ENCODE data around the gene TRPV3.
"Not testable (repeated sequence)": the region's sequence is repeated elsewhere in the genome, so short reads cannot be mapped to it uniquely, and the experiment has no call there.

TRPV3 gene

DNA sequence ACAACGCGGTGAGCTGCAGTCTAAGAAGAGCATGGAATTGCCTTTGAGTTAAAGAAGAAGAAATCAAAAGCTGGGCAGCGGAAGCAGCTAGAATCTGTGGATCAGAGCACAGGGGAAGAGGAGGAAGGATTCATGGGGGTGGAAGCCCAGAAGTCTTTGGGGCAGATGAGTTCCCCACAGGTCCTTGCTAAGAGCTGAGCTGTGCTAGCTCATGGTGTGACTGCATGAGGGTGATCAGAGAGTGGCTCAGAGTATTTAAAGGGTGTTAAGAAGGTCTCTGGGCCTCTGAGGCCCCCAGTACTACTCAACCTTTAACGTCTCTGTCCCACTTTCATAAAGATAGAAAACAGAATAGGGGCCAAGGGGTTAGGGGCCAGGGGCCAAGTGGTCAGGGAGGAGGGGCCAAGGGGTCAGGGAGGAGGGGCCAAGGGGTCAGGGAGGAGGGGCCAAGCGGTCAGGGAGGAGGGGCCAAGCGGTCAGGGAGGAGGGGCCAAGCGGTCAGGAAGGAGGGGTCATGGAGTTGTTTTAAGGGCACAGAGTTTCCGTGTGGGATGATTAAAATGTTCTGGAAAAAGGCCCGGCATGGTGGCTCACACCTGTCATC lies 12.0 kb upstream of the TRPV3 start:
- H2BK15ac ChIP-seq (ENCODE audit: low read length), result no peak overlapping the region
- no peak overlapping the region for H2AK5ac ChIP-seq (ENCODE audit: low read depth, low read length)
- H3K18ac ChIP-seq (ENCODE audit: low read length), result no peak overlapping the region
- H2BK12ac ChIP-seq (ENCODE audit: low read length), result no peak overlapping the region
- H3K79me1 ChIP-seq (ENCODE audit: low read depth, low read length), result peaks cover 4% of the 10 kb centered on the region
- H3K9ac ChIP-seq (ENCODE audit: low read depth, low read length, poor library complexity), result no peak overlapping the region
- H3K4me3 ChIP-seq (ENCODE audit: low read length in 2 of 2), result no peak overlapping the region
- H3K23ac ChIP-seq (ENCODE audit: low read depth, low read length, poor library complexity), result no peak overlapping the region
- DNase-seq (ENCODE audit: low spot score), result no peak
- no peak overlapping the region for H3K27ac ChIP-seq (replicated peaks; ENCODE audit: low read length)
- no peak overlapping the region for H2BK5ac ChIP-seq (ENCODE audit: low read length)
- WGBS, 2 donors (ENCODE audit: extremely low coverage in 2 of 2, insufficient read length in 2 of 2, insufficient replicate concordance in 1 of 2), result no CpG with 5 or more reads among the region's 9 CpGs
- no peak overlapping the region for H3K4ac ChIP-seq (ENCODE audit: low read length)
- no peak overlapping the region for H2AFZ ChIP-seq (ENCODE audit: low read length)
- H3K4me2 ChIP-seq (ENCODE audit: insufficient read depth, low read length, poor library complexity, severe bottlenecking), result no peak overlapping the region
- H4K91ac ChIP-seq (ENCODE audit: low read depth, low read length, poor library complexity), result no peak overlapping the region
- H3K14ac ChIP-seq (ENCODE audit: low read length), result no peak overlapping the region
- no peaks in the 10 kb centered on the region for H3K27me3 ChIP-seq (ENCODE audit: control insufficient read depth in 3 of 3, insufficient read depth in 3 of 3, low read depth in 1 of 3, low read length in 3 of 3)
- no peak overlapping the region for H2BK120ac ChIP-seq (ENCODE audit: low read depth, low read length)
- no peak overlapping the region for H4K8ac ChIP-seq (ENCODE audit: low read depth, low read length)
- H3K9me3 ChIP-seq (replicated peaks in 1 of 2; ENCODE audit: control insufficient read depth in 2 of 2, insufficient read depth in 1 of 2, low read depth in 1 of 2, low read length in 2 of 2), result peaks cover 0 to 6% of the 10 kb centered on the region in 2 donors
- H3K36me3 ChIP-seq (replicated peaks in 1 of 2; ENCODE audit: control insufficient read depth in 2 of 2, insufficient read depth in 2 of 2, low read length in 2 of 2), result peaks cover 9 to 39% of the 10 kb centered on the region in 2 donors
- H3K4me1 ChIP-seq (ENCODE audit: control insufficient read depth in 2 of 2, insufficient read depth in 1 of 2, low read depth in 1 of 2, low read length in 2 of 2), result no peaks in the 10 kb centered on the region

DNA sequence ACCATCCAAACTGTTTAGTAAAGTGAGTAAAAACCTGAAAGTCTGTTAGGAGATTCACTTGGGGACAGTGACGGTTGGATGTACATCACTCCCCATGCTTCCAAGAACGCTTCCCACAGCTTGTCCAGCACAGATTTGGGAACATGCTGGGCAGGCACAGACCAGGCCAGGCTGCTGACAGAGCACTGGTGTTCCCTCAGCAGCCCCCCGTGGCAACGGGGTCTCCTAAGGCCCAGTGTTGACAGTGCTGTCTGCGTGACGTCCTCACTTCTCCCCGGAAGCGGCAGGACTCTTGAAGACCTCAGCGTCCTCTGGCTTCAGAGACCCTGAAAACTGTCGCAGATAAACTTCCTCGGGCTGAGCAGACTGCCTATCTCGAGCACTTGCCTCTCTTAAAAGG lies 8.9 kb upstream of the TRPV3 start:
- Histone ChIP-seq H4K91ac (ENCODE audit: low read depth, low read length, poor library complexity) (no peak overlapping the region), H2BK120ac (ENCODE audit: low read depth, low read length) (no peak overlapping the region), H2AK5ac (ENCODE audit: low read depth, low read length) (no peak overlapping the region), H3K9me3 (replicated peaks in 1 of 2; ENCODE audit: control insufficient read depth in 2 of 2, insufficient read depth in 1 of 2, low read depth in 1 of 2, low read length in 2 of 2) (peaks cover 0 to 6% of the 10 kb centered on the region in 2 donors), H2BK5ac (ENCODE audit: low read length) (no peak overlapping the region), H2BK15ac (ENCODE audit: low read length) (no peak overlapping the region), H2BK12ac (ENCODE audit: low read length) (no peak overlapping the region), H3K23ac (ENCODE audit: low read depth, low read length, poor library complexity) (no peak overlapping the region), H3K36me3 (replicated peaks in 1 of 2; ENCODE audit: control insufficient read depth in 2 of 2, insufficient read depth in 2 of 2, low read length in 2 of 2) (peaks cover 8 to 25% of the 10 kb centered on the region in 2 donors), H3K18ac (ENCODE audit: low read length) (no peak overlapping the region), H3K4me3 (ENCODE audit: low read length in 2 of 2) (no peak overlapping the region), H3K27me3 (ENCODE audit: control insufficient read depth in 3 of 3, insufficient read depth in 3 of 3, low read depth in 1 of 3, low read length in 3 of 3) (no peaks in the 10 kb centered on the region), H3K27ac (replicated peaks; ENCODE audit: low read length) (no peak overlapping the region), H3K9ac (ENCODE audit: low read depth, low read length, poor library complexity) (no peak overlapping the region), H4K8ac (ENCODE audit: low read depth, low read length) (no peak overlapping the region), H3K4ac (ENCODE audit: low read length) (no peak overlapping the region), H2AFZ (ENCODE audit: low read length) (no peak overlapping the region), H3K79me1 (ENCODE audit: low read depth, low read length) (peaks cover 4% of the 10 kb centered on the region), H3K4me1 (ENCODE audit: control insufficient read depth in 2 of 2, insufficient read depth in 1 of 2, low read depth in 1 of 2, low read length in 2 of 2) (peaks cover 0 to 3% of the 10 kb centered on the region in 2 donors), H3K4me2 (ENCODE audit: insufficient read depth, low read length, poor library complexity, severe bottlenecking) (no peak overlapping the region), H3K14ac (ENCODE audit: low read length) (no peak overlapping the region)
- WGBS, 2 donors (ENCODE audit: extremely low coverage in 2 of 2, insufficient read length in 2 of 2, insufficient replicate concordance in 1 of 2), result no CpG with 5 or more reads among the region's 12 CpGs
- no peak for DNase-seq (ENCODE audit: low spot score)

DNA sequence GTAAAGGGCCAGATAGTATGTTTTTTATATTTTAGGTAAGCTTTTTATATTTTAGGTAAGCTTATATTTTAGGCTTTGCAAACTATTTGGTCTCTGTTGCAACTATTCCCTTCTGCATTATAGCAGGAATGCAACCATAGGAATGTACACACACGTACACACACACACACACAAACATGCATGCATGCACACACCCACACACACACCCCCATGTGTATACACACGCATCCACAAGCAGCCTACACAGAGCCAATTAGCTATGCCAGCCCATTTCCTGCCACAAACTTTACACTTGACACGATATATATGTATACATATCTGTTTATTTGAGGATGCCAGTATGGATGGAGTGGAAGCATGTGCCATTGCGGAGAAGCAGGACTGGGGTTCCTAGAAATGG lies 7.5 kb upstream of the TRPV3 start:
- H3K4me3 ChIP-seq (ENCODE audit: low read length in 2 of 2), result no peak overlapping the region
- WGBS, 2 donors (ENCODE audit: extremely low coverage in 2 of 2, insufficient read length in 2 of 2, insufficient replicate concordance in 1 of 2), result no CpG with 5 or more reads among the region's 4 CpGs

DNA sequence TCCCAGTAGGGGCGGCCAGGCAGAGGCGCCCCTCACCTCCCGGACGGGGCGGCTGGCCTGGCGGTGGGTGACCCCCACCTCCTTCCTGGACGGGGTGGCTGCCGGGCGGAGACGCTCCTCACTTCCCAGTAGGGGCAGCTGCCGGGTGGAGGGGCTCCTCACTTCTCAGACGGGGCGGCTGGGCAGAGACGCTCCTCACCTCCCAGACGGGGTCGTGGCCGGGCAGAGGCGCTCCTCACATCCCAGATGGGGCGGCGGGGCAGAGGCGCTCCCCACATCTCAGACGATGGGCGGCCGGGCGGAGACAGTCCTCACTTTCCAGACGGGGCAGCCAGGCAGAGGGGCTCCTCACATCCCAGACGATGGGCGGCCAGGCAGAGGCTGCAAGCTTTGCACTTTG lies 6.6 kb upstream of the TRPV3 start:
- not testable (repeated sequence) for H2AK5ac ChIP-seq (ENCODE audit: low read depth, low read length); H3K4me1 ChIP-seq (ENCODE audit: control insufficient read depth in 2 of 2, insufficient read depth in 1 of 2, low read depth in 1 of 2, low read length in 2 of 2); H3K79me1 ChIP-seq (ENCODE audit: low read depth, low read length); H3K27me3 ChIP-seq (ENCODE audit: control insufficient read depth in 3 of 3, insufficient read depth in 3 of 3, low read depth in 1 of 3, low read length in 3 of 3); H3K23ac ChIP-seq (ENCODE audit: low read depth, low read length, poor library complexity); H4K91ac ChIP-seq (ENCODE audit: low read depth, low read length, poor library complexity); H2AFZ ChIP-seq (ENCODE audit: low read length); H2BK5ac ChIP-seq (ENCODE audit: low read length); H3K9me3 ChIP-seq (replicated peaks in 1 of 2; ENCODE audit: control insufficient read depth in 2 of 2, insufficient read depth in 1 of 2, low read depth in 1 of 2, low read length in 2 of 2); H4K8ac ChIP-seq (ENCODE audit: low read depth, low read length); H3K4me2 ChIP-seq (ENCODE audit: insufficient read depth, low read length, poor library complexity, severe bottlenecking); DNase-seq (ENCODE audit: low spot score); H2BK15ac ChIP-seq (ENCODE audit: low read length); H2BK120ac ChIP-seq (ENCODE audit: low read depth, low read length); H3K9ac ChIP-seq (ENCODE audit: low read depth, low read length, poor library complexity); H3K27ac ChIP-seq (replicated peaks; ENCODE audit: low read length); H3K4me3 ChIP-seq (ENCODE audit: low read length in 2 of 2); H3K18ac ChIP-seq (ENCODE audit: low read length); H2BK12ac ChIP-seq (ENCODE audit: low read length); H3K4ac ChIP-seq (ENCODE audit: low read length); H3K14ac ChIP-seq (ENCODE audit: low read length)
- peaks cover 5 to 14% of the 10 kb centered on the region in 2 donors for H3K36me3 ChIP-seq (replicated peaks in 1 of 2; ENCODE audit: control insufficient read depth in 2 of 2, insufficient read depth in 2 of 2, low read length in 2 of 2)
- no CpG with 5 or more reads among the region's 28 CpGs for WGBS, 2 donors (ENCODE audit: extremely low coverage in 2 of 2, insufficient read length in 2 of 2, insufficient replicate concordance in 1 of 2)

More for the DNA sequence above, 7.5 kb upstream of the TRPV3 start:
- Histone ChIP-seq H3K27me3 (ENCODE audit: control insufficient read depth in 3 of 3, insufficient read depth in 3 of 3, low read depth in 1 of 3, low read length in 3 of 3) (no peaks in the 10 kb centered on the region), H2BK5ac (ENCODE audit: low read length) (no peak overlapping the region), H3K36me3 (replicated peaks in 1 of 2; ENCODE audit: control insufficient read depth in 2 of 2, insufficient read depth in 2 of 2, low read length in 2 of 2) (peaks cover 5 to 17% of the 10 kb centered on the region in 2 donors), H4K8ac (ENCODE audit: low read depth, low read length) (no peak overlapping the region), H3K9me3 (replicated peaks in 1 of 2; ENCODE audit: control insufficient read depth in 2 of 2, insufficient read depth in 1 of 2, low read depth in 1 of 2, low read length in 2 of 2) (peaks cover 0 to 6% of the 10 kb centered on the region in 2 donors), H2AFZ (ENCODE audit: low read length) (no peak overlapping the region), H3K9ac (ENCODE audit: low read depth, low read length, poor library complexity) (no peak overlapping the region), H3K27ac (replicated peaks; ENCODE audit: low read length) (no peak overlapping the region), H3K4me1 (ENCODE audit: control insufficient read depth in 2 of 2, insufficient read depth in 1 of 2, low read depth in 1 of 2, low read length in 2 of 2) (peaks cover 0 to 3% of the 10 kb centered on the region in 2 donors), H2BK120ac (ENCODE audit: low read depth, low read length) (no peak overlapping the region), H3K79me1 (ENCODE audit: low read depth, low read length) (no peaks in the 10 kb centered on the region), H2BK15ac (ENCODE audit: low read length) (no peak overlapping the region), H3K4me2 (ENCODE audit: insufficient read depth, low read length, poor library complexity, severe bottlenecking) (no peak overlapping the region), H4K91ac (ENCODE audit: low read depth, low read length, poor library complexity) (no peak overlapping the region), H3K14ac (ENCODE audit: low read length) (no peak overlapping the region), H2AK5ac (ENCODE audit: low read depth, low read length) (no peak overlapping the region), H3K4ac (ENCODE audit: low read length) (no peak overlapping the region), H2BK12ac (ENCODE audit: low read length) (no peak overlapping the region), H3K23ac (ENCODE audit: low read depth, low read length, poor library complexity) (no peak overlapping the region), H3K18ac (ENCODE audit: low read length) (no peak overlapping the region)
- DNase-seq (ENCODE audit: low spot score), result no peak

Data from neuronal stem cell (in vitro differentiated cells).